HG02623 (cell line): ENCODE data around the gene LONRF2.

ENCODE experiments used
- ATAC-seq: cut with Tn5 transposase; IDR thresholded peaks from one replicate; pipeline ENCODE4 v1.9.1; 2021; ENCODE audit warnings: moderate library complexity; ENCODE audit not compliant: unreplicated experiment

The LONRF2 gene

GRCh38 chr2:100237770-100238169 is 84.5 kb downstream of the LONRF2 start:
- no peak for ATAC-seq

- ATAC-seq: no peak
These were observed 85.1 kb downstream of the LONRF2 start for GRCh38 chr2:100237163-100237562.

- ATAC-seq: no peak
These were observed 86.1 kb downstream of the LONRF2 start for GRCh38 chr2:100236166-100236565.

GRCh38 chr2:100235581-100235980 is 86.7 kb downstream of the LONRF2 start:
- ATAC-seq: no peak

- ATAC-seq: peak; percentile 96
These were observed 87.2 kb downstream of the LONRF2 start for GRCh38 chr2:100235098-100235497.

GRCh38 chr2:100234141-100234540 is 88.2 kb downstream of the LONRF2 start:
- no peak for ATAC-seq

GRCh38 chr2:100233061-100233460 is 89.2 kb downstream of the LONRF2 start:
- ATAC-seq: no peak

GRCh38 chr2:100230754-100231153 is 91.5 kb downstream of the LONRF2 start:
- no peak for ATAC-seq

- ATAC-seq: no peak
These were observed 93.3 kb downstream of the LONRF2 start for GRCh38 chr2:100228967-100229366.

- ATAC-seq: no peak
These were observed 93.9 kb downstream of the LONRF2 start for GRCh38 chr2:100228415-100228814.

- ATAC-seq: no peak
These were observed 97.2 kb downstream of the LONRF2 start for GRCh38 chr2:100224988-100225710.

GRCh38 chr2:100223502-100223901 is 98.8 kb downstream of the LONRF2 start:
- no peak for ATAC-seq
